ENCODE measurements around the gene SERTAD3.
A peak's percentile ranks its signal among the peaks of the same experiment; 100 is the strongest.
"Not testable (repeated sequence)": the region's sequence is repeated elsewhere in the genome, so short reads cannot be mapped to it uniquely, and the experiment has no call there.

SERTAD3 gene, protein sequence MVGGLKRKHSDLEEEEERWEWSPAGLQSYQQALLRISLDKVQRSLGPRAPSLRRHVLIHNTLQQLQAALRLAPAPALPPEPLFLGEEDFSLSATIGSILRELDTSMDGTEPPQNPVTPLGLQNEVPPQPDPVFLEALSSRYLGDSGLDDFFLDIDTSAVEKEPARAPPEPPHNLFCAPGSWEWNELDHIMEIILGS

GRCh38 chr19:40444000-40444824, at the start of gene SERTAD3:
Gene SERTAD3 (minus strand): TSS chr19:40444335. CDS start chr19:40442080, 2,255 bp downstream.
- DNase-seq (ENCODE audit: low spot score) = peak; percentile 98

- DNase-seq (ENCODE audit: low spot score) = no peak
Observed at GRCh38 chr19:40493778-40494177, 49.6 kb upstream of the SERTAD3 start.

- no peak for DNase-seq (ENCODE audit: low spot score)
Observed at GRCh38 chr19:40492274-40492673, 48.1 kb upstream of the SERTAD3 start.

GRCh38 chr19:40489882-40490230, 45.7 kb upstream of the SERTAD3 start:
- DNase-seq (ENCODE audit: low spot score) = no peak

GRCh38 chr19:40486017-40486416, 41.9 kb upstream of the SERTAD3 start:
- no peak for DNase-seq (ENCODE audit: low spot score)

DNA sequence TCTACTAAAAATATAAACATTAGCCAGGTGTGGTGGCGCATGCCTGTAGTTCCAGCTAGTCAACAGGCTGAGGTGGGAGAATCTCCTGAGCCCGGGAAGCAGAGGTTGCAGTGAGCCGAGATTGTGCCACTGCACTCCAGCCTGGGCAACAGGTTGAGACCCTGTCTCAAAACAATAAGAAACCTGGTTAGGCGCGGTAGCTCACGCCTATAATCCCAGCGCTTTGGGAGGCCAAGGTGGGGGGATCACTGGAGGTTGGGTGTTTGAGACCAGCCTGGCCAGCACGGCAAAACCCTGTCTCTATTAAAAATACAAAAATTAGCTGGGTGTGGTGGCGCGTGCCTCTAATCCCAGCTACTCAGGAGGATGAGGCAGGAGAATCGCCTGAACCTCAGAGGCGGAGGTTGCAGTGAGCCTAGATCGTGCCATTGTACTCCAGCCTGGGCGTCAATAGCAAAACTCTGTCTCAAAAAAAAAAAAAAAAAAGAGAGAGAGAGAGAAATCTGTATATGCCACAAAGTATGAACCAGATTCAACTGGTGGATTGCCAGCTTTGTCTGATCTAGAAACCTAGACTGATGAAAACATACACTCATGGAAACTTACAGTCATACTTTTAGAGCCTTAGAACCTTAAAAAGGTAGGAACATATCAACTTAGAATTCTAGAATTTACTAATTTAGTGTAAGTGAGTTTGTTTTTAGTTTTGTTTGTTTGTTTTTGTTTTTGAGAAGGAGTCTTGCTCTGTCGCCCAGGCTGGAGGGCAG, 31.9 kb upstream of the SERTAD3 start:
- not testable (repeated sequence) for DNase-seq (ENCODE audit: low spot score)

DNA sequence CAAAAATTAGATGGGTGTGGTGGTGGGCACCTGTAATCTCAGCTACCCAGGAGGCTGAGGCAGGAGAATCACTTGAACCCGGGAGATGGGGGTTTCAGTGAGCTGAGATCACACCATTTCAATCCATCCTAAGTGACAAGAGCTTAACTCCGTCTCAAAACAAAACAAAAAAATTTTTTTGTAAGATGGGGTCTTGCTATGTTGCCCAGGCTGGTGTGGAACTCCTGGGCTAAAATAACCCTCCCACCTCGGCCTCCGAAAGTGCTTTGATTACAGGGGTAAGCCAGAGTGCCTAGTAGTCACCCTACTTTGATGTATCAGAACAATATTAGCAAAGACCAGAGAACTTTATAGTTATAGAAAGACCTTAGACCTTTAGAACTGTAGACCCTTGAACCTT, 30.6 kb upstream of the SERTAD3 start:
- no peak for DNase-seq (ENCODE audit: low spot score)

DNA sequence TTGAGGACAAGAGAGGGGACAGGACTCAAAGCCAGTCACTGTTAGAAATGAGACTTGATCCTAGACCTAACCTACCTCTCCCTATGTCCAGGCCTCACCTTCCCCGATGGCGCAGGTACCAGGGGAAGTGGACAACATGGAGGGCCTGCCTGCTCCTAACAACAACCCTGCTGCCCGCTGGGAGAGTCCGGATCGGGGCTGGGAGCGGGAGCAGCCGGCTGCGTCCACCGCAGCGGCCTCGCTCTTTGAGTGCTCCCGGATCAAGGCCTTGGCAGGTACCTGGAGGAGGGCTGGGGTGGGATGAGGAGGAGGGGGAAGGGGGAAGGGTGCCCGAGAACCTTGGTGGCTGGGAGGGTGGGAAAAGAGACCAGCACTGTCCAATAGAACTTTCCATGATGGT, 28.4 kb upstream of the SERTAD3 start:
- DNase-seq (ENCODE audit: low spot score) = no peak

DNA sequence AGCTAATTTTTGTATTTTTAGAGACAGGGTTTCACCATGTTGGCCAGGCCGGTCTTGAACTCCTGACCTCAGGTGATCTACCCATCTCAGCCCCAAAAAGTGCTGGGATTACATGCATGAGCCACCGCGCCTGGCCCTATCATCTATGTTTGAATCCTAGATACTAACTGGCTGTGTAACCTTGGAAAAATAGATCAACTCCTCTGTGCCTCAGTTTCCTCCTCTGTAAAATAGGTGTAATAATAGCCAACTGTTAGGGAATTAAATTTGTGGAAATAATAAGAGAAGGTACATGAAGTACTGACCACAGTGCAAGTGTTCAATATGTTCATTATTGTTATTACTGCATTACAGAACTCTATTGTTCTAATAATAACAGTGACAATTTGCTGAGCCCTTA, 27.0 kb upstream of the SERTAD3 start:
- no peak for DNase-seq (ENCODE audit: low spot score)

DNA sequence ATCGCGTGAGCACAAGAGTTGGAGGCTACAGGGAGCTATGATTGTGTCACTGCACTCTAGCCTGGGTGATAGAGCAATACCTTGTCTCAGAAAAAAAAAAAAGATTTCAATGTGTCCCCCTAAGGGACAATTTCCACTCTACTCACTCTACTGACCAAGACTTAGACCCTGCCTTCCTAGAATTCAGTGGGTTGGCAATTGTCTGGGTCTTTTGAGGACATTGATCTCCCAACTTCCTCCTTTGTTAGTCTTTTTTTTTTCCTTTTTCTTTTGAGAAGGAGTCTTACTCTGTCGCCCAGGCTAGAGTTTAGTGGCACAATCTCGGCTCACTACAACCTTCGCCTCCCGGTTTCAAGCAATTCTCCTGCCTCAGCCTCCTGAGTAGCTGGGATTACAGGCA, 24.9 kb upstream of the SERTAD3 start:
- no peak for DNase-seq (ENCODE audit: low spot score)

- no peak for DNase-seq (ENCODE audit: low spot score)
Observed at GRCh38 chr19:40466985-40467734, 23.0 kb upstream of the SERTAD3 start, which contains the start of gene SPTBN4. Gene SPTBN4 (plus strand): TSS chr19:40467001. CDS start chr19:40472622, 5,621 bp downstream.

DNA sequence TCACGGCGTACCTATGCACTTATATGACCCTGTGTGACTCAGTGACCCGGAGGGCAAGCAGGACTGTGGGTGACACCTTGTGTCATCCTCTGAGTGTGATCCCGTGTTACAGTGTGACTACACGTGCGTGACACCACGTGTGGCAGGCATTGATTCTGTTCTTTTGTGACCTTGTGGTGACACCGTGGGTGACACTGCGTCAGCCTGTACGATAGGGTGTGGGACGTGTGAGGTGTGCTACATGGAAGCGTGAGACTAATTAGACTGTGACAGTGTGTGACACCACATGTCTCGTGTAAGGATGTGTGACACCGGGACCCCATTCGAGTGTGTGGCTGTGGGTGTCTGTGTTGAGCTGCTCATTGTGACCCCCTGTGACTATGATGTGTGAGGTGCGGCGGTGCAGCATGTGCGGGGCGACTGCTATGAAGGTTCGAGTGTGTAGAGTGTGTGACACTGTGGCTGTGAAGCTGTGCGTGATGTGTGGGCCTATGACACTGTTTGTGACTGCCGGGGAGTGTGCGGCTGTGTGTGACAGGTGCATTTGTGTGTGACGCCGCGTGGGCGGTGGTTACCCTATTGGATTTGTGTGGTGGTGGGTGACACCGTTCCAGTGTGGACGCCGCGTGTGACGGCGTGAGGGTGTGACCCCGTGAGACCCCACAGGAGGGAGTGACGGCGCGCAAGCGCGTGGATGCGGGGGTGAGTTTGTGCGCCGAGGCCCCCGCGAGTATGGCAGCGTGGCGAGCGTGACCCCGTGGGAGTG, 22.3 kb upstream of the SERTAD3 start:
- DNase-seq (ENCODE audit: low spot score) = peak; percentile 18

DNA sequence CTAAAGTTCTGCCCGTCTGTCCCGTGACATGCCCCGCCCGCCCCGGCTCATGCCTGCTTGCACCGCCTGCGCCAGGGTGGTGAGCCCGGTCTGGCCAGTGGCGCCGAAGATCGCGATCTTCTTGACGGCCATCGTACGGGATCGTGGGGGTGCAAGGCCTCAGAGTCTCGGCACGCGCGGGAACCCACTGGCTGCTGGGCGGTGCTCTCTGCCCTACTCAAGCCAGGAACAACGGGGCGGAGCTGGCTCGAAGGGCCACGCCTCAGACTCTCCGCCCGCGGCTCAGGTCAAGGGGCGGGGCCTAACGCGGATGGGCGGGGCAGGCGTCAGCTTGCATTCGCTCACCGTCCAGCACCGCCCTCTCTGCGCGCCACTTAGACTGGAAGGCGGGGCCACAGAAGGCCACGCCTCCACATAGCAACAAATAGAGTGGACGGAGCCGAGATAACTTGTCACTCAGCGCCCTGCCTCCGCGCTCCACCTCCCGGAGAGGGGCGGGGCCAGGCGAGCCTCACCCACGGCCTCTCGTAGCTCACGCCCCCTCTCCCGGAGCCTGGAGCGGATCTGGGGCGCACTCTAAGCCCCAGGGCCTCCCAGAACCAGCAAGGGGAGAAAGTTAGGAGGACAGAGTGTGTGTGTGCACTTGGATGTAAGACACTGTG, 21.6 kb upstream of the SERTAD3 start, which contains the start of gene BLVRB:
Gene BLVRB (minus strand): TSS at position 189 of the 662 bp plus-strand sequence. CDS start 57 bp downstream, at position 132.
- DNase-seq (ENCODE audit: low spot score) = peak; percentile 97

DNA sequence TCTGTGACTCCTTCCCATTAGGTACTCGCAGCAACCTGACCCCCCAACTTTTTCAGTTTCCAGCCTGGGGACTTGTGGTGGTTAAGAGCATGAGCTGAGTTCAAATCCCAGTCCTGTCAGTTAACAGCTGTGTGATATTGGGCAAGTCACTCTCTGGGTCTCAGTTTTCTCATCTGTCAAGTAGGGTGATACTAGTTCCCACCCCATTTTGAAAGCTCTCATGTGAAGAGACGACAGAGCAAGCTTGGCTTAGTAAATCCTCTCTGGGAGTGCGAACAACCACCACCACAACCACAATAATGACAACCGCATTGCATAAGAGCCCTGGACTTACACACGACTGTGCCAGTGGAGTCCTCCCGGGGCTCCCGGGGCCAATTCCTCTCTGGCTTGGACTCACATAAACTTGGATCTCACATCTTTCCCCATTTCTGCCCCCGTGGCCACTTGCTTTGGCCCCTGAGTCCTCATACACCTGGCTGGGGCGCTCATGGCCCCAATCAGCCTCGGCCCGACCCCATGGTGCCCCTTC, 21.0 kb upstream of the SERTAD3 start:
- no peak for DNase-seq (ENCODE audit: low spot score)

GRCh38 chr19:40464059-40465024, 20.2 kb upstream of the SERTAD3 start:
- DNase-seq (ENCODE audit: low spot score) = peak; percentile 49

GRCh38 chr19:40463587-40464037, 19.5 kb upstream of the SERTAD3 start:
- not testable (repeated sequence) for DNase-seq (ENCODE audit: low spot score)

DNA sequence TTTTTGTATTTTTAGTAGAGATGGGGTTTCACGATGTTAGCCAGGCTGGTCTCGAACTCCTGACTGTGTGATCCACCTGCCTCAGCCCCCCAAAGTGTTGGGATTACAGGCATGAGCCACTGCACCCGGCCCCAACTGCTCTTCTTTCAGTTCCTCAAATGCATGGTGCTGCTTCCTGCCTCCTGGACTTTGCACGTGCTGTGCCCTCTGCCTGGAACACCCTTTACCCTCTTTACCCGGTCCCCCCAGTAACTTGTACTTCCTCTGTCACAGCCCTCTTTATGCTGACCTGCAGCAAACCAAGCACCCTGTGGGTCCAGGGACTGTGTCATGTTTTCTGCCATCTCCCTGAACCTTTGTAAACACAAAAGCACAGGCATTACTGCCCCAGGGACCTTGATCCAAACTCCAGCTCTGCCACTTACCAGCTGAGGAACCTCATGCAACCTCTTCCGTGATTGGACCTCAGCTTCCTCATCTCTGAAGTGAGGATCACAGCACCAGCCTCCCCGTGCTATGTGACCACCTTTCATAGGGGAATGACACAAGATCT, 17.6 kb upstream of the SERTAD3 start:
- DNase-seq (ENCODE audit: low spot score) = no peak

DNA sequence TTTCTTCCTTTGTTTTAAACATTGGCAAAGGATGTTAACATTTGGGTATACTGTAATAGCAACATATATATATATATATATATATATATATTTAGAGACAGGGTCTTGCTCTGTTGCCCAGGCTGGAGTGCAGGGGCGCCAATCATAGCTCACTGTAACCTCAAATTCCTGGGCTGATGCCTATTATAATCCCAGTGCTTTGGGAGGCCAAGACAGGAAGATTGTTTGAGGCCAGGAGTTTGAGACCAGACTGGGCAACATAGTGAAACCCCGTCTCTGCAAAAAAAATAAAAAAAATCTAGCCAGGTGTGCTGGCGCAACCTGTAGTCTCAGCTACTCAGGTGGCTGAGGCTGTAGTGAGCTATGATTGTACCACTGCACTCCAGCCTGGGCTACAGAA, 16.1 kb upstream of the SERTAD3 start:
- no peak for DNase-seq (ENCODE audit: low spot score)

DNA sequence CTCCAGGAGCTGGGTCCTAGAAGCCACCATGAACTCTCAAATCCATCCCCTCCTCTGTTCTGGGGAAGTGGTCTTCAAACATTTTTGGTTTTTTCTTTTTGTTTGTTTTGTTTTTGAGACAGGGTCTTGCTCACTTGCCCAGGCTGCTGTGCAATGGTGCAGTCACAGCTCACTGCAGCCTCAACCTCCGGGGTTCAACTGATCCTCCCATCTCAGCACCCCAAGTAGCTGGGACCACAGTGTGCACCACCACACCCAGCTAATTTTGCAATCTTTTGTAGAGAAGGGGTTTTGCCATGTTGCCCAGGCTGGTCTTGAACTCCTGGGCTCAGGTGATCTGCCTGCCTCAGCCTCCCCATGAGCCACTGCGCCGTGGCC, 14.5 kb upstream of the SERTAD3 start:
- no peak for DNase-seq (ENCODE audit: low spot score)

All from germinal center (tissue), 1 donor.